ENCODE measurements around the gene TRIM68. TPM values are rescaled to one million over a fixed set of nuclear protein-coding genes. Genes with fewer than 3 reads are reported as not detected.

TRIM68 gene
- polyA plus RNA-seq, 1 experiment = 6.2 TPM

GRCh38 chr11:4578624-4579023 lies 29.4 kb downstream of the TRIM68 start:
- Histone ChIP-seq H3K27me3 (ENCODE audit: control insufficient read depth, insufficient read depth, low read length) (no peaks in the 10 kb centered on the region), H3K4me3 (ENCODE audit: low read depth, low read length) (no peak overlapping the region), H3K36me3 (ENCODE audit: control insufficient read depth, insufficient read depth, low read length) (no peaks in the 10 kb centered on the region)
- no peak for DNase-seq (ENCODE audit: low read depth)
- CTCF ChIA-PET = no interaction called here
- TF ChIP-seq, protein P1, sequence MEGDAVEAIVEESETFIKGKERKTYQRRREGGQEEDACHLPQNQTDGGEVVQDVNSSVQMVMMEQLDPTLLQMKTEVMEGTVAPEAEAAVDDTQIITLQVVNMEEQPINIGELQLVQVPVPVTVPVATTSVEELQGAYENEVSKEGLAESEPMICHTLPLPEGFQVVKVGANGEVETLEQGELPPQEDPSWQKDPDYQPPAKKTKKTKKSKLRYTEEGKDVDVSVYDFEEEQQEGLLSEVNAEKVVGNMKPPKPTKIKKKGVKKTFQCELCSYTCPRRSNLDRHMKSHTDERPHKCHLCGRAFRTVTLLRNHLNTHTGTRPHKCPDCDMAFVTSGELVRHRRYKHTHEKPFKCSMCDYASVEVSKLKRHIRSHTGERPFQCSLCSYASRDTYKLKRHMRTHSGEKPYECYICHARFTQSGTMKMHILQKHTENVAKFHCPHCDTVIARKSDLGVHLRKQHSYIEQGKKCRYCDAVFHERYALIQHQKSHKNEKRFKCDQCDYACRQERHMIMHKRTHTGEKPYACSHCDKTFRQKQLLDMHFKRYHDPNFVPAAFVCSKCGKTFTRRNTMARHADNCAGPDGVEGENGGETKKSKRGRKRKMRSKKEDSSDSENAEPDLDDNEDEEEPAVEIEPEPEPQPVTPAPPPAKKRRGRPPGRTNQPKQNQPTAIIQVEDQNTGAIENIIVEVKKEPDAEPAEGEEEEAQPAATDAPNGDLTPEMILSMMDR (IDR thresholded peaks at IDR 0.05; ENCODE audit: insufficient read depth, low read depth, low read length) = no peak
- POLR2A ChIA-PET = no interaction called here

- H3K27me3 ChIP-seq (ENCODE audit: control insufficient read depth, insufficient read depth, low read length) = no peaks in the 10 kb centered on the region
- H3K4me3 ChIP-seq (ENCODE audit: low read depth, low read length) = no peak overlapping the region
- no peak for DNase-seq (ENCODE audit: low read depth)
- TF ChIP-seq, protein P1 (IDR thresholded peaks at IDR 0.05; ENCODE audit: insufficient read depth, low read depth, low read length) = no peak
- ChIA-PET POLR2A (no interaction called here), CTCF (no interaction called here)
- no peaks in the 10 kb centered on the region for H3K36me3 ChIP-seq (ENCODE audit: control insufficient read depth, insufficient read depth, low read length)
Observed at GRCh38 chr11:4577761-4578160, 30.3 kb downstream of the TRIM68 start.

GRCh38 chr11:4576880-4577279 lies 31.2 kb downstream of the TRIM68 start:
- TF ChIP-seq, protein P1 (IDR thresholded peaks at IDR 0.05; ENCODE audit: insufficient read depth, low read depth, low read length) = no peak
- no peaks in the 10 kb centered on the region for H3K27me3 ChIP-seq (ENCODE audit: control insufficient read depth, insufficient read depth, low read length)
- DNase-seq (ENCODE audit: low read depth) = no peak
- no peak overlapping the region for H3K4me3 ChIP-seq (ENCODE audit: low read depth, low read length)
- no peaks in the 10 kb centered on the region for H3K36me3 ChIP-seq (ENCODE audit: control insufficient read depth, insufficient read depth, low read length)
- ChIA-PET CTCF (interaction anchor here (0.6 to 1.4 kb wide), 2 partner anchors 38 to 389 kb away, joined by 3 to 6 read pairs; no protein-coding TSS in a partner anchor), POLR2A (no interaction called here)

DNA sequence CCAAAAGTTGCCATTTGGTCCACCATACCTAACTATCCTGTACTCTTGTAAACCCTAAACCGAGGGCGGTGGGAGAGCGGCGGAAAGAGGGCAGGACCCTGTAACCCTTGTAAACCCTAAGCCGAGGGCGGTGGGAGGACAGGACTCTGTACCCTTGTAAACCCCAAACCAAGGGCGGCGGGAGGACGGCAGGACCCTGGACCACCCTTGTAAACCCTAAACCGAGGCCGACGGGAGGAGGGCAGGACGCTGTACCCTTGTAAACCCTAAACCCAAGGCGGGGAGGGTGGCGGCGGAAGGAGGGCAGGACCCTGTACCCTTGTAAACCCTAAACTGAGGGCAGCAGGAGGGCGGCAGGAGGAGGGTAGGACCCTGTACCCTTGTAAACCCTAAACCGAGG lies 39.0 kb downstream of the TRIM68 start:
- no peaks in the 10 kb centered on the region for H3K36me3 ChIP-seq (ENCODE audit: control insufficient read depth, insufficient read depth, low read length)
- H3K27me3 ChIP-seq (ENCODE audit: control insufficient read depth, insufficient read depth, low read length) = no peaks in the 10 kb centered on the region
- TF ChIP-seq, protein P1 (IDR thresholded peaks at IDR 0.05; ENCODE audit: insufficient read depth, low read depth, low read length) = no peak
- H3K4me3 ChIP-seq (ENCODE audit: low read depth, low read length) = no peak overlapping the region
- ChIA-PET CTCF (no interaction called here), POLR2A (no interaction called here)
- no peak for DNase-seq (ENCODE audit: low read depth)

DNA sequence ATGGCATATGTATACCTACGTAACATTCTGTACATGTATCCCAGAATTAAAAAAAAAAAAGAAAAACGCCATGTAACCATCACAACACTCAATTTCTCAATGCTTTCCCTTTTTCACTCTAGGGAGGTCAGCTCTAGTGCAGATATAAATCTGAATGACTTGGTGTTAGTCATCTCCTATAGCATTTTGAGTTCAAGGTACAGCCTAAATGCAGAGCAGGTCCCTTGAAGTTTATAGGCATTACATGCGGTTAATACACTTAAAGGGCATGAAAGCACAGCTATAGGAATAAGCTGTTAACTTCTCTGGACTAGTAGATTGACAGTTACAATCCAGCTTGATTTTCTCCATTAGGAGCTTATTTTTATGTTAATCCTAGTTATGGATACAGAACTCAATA lies 42.7 kb downstream of the TRIM68 start:
- CTCF ChIA-PET = interaction anchor here (1.0 kb wide), 1 partner anchor 14 kb away, joined by 3 read pairs; no protein-coding TSS in a partner anchor
- TF ChIP-seq, protein P1 (IDR thresholded peaks at IDR 0.05; ENCODE audit: insufficient read depth, low read depth, low read length) = no peak
- no peaks in the 10 kb centered on the region for H3K27me3 ChIP-seq (ENCODE audit: control insufficient read depth, insufficient read depth, low read length)
- POLR2A ChIA-PET = no interaction called here
- DNase-seq (ENCODE audit: low read depth) = no peak
- H3K4me3 ChIP-seq (ENCODE audit: low read depth, low read length) = no peak overlapping the region
- no peaks in the 10 kb centered on the region for H3K36me3 ChIP-seq (ENCODE audit: control insufficient read depth, insufficient read depth, low read length)
